Progenitor cell of endocrine pancreas (in vitro differentiated cells): ENCODE results near the gene PPP6R1. TPM values are rescaled to one million over a fixed set of nuclear protein-coding genes. Genes with fewer than 3 reads are reported as not detected.

Experiments
- DNase-seq: peaks from one replicate; pipeline ENCODE4 v3.0.0; 2021; ENCODE audit warnings: low spot score; ENCODE audit not compliant: unreplicated experiment
- H3K27ac Mint-ChIP-seq: 2 replicates; pipeline ENCODE4 v1.8.0; 2021; ENCODE audit warnings: mild to moderate bottlenecking, moderate library complexity, mixed read lengths
- H3K27me3 Mint-ChIP-seq: 2 replicates; pipeline ENCODE4 v1.8.0; 2021; ENCODE audit warnings: mixed read lengths
- H3K36me3 Mint-ChIP-seq: 2 replicates; pipeline ENCODE4 v1.8.0; 2022; ENCODE audit warnings: mixed read lengths; ENCODE audit not compliant: insufficient read depth
- H3K4me1 Mint-ChIP-seq: 2 replicates; pipeline ENCODE4 v1.8.0; 2021; ENCODE audit warnings: low read depth, mixed read lengths
- H3K4me3 Mint-ChIP-seq: 2 replicates; pipeline ENCODE4 v1.8.0; 2021; ENCODE audit warnings: low read depth, mild to moderate bottlenecking, moderate library complexity, mixed read lengths
- H3K9me3 Mint-ChIP-seq: 2 replicates; pipeline ENCODE4 v1.8.0; 2021; ENCODE audit warnings: low read depth, mixed read lengths
- total RNA-seq: library from RNA; stranded (reverse); gene quantifications from 2 replicates; pipeline ENCODE4 v1.2.1, GENCODE V29; 2021
- TF ChIP-seq, protein P1 (sequence below): fragments of 200-600 bp; sonication (generic); IDR thresholded peaks from one replicate; pipeline ENCODE4 v1.5.0; 2021; ENCODE audit warnings: antibody characterized with exemption, mild to moderate bottlenecking; ENCODE audit not compliant: unreplicated experiment

The PPP6R1 gene
- total RNA-seq, 1 donor from 2014 or later, result 72.3 TPM

DNA sequence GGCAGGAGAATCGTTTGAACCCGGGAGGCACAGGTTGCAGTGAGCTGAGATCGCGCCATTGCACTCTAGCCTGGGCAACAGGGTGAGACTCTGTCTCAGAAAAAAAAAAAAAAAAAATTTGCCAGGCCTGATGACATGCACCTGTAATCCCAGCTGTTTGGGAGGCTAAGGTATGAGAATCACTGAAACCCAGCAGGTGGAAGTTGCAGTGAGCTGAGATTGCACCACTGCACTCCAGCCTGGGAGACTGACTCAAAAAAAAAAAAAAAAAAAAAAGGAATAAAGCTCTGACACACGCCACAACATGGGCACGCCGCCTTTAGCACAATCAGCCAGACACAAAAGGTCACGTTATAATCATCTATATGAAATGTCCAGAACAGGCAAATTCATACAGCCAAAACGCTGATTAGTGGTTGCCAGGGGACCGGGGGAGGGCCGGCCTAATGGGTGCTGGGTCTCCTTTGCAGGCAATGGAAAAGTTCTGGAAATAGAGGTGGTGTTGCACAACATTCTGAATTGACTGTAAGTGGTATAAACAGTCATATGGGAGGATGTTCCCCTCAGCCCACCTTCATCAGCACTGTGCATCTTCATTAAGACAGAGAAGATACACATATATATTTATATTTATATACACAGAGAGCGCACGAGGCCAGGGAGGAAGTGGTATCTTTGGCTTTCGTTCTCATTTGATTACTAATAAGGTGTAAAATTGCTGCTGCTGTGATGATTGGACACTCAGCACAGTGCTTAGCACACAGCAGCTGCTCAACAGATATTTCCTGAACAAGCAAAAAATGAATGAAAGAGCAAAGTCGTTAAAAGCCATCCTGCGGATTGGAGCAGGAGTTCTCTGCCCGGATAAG lies 17.3 kb upstream of the PPP6R1 start:
- Mint-ChIP-seq H3K4me1 (peaks cover 6% of the 10 kb centered on the region), H3K4me3 (no peak overlapping the region), H3K27me3 (no peaks in the 10 kb centered on the region), H3K27ac (no peak overlapping the region), H3K9me3 (no peaks in the 10 kb centered on the region), H3K36me3 (peaks cover 7% of the 10 kb centered on the region)
- DNase-seq, result no peak
- TF ChIP-seq, protein P1, sequence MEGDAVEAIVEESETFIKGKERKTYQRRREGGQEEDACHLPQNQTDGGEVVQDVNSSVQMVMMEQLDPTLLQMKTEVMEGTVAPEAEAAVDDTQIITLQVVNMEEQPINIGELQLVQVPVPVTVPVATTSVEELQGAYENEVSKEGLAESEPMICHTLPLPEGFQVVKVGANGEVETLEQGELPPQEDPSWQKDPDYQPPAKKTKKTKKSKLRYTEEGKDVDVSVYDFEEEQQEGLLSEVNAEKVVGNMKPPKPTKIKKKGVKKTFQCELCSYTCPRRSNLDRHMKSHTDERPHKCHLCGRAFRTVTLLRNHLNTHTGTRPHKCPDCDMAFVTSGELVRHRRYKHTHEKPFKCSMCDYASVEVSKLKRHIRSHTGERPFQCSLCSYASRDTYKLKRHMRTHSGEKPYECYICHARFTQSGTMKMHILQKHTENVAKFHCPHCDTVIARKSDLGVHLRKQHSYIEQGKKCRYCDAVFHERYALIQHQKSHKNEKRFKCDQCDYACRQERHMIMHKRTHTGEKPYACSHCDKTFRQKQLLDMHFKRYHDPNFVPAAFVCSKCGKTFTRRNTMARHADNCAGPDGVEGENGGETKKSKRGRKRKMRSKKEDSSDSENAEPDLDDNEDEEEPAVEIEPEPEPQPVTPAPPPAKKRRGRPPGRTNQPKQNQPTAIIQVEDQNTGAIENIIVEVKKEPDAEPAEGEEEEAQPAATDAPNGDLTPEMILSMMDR, result no peak

DNA sequence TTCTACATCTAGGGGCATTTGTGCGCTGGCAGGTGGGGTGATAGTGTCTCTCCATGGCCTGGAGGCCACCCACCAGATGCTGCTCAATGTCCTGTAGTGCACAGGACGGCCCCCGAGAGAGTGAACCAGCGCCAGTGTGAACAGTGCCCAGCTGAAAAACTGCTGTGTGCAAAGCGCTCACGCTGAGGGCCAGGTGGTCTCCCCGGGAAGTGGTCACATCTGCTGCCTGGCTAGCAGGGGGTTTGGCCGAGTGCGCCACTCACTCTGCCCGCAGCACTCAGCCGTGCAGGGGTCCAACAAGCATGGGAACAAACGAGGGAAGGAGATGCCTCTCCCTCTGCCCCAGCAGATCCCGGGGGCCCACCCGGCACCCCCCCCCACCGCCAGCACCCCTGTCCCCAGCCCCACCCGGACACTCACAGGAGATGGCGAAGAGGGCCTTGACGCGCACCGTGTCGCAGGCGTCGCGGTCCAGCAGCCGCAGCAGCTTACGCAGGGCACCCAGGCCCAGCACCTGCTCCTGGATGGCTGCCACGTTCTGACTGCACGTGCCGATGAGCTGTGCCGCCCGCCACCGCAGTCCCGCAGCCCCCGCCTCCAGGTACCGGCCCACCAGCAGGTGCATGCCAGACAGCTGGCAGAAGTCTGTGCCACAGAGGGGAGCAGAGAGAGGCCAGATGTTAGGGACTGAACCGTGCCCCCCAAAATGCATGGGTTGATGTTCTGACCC lies 15.3 kb upstream of the PPP6R1 start:
- Mint-ChIP-seq H3K4me3 (no peak overlapping the region), H3K27ac (no peak overlapping the region), H3K36me3 (peaks cover 7% of the 10 kb centered on the region), H3K9me3 (no peaks in the 10 kb centered on the region), H3K4me1 (peaks cover 1% of the 10 kb centered on the region), H3K27me3 (no peaks in the 10 kb centered on the region)
- no peak for DNase-seq
- TF ChIP-seq, protein P1, result no peak

DNA sequence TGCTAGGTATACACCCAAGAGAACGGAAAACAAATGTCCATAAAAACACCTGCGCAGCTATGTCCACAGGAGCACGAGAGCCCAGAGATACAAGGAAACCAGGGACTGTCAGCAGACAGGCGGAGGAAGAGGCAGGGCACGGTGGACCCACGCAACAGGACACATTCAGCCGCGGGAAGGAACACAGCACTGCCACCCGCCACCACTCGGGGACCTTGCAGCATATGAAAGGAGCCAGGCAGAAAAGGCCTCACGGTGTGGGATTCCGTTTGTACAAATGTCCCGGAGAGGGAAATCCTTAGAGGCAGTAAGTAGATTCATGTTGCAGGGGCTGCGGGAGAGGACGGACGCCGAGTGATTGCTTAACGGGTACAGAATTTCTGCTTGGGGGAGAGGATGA lies 13.3 kb upstream of the PPP6R1 start:
- Mint-ChIP-seq H3K27me3 (no peaks in the 10 kb centered on the region), H3K9me3 (no peaks in the 10 kb centered on the region), H3K4me3 (no peak overlapping the region), H3K4me1 (no peaks in the 10 kb centered on the region), H3K36me3 (peaks cover 7% of the 10 kb centered on the region), H3K27ac (no peak overlapping the region)
- no peak for DNase-seq
- TF ChIP-seq, protein P1, result no peak

DNA sequence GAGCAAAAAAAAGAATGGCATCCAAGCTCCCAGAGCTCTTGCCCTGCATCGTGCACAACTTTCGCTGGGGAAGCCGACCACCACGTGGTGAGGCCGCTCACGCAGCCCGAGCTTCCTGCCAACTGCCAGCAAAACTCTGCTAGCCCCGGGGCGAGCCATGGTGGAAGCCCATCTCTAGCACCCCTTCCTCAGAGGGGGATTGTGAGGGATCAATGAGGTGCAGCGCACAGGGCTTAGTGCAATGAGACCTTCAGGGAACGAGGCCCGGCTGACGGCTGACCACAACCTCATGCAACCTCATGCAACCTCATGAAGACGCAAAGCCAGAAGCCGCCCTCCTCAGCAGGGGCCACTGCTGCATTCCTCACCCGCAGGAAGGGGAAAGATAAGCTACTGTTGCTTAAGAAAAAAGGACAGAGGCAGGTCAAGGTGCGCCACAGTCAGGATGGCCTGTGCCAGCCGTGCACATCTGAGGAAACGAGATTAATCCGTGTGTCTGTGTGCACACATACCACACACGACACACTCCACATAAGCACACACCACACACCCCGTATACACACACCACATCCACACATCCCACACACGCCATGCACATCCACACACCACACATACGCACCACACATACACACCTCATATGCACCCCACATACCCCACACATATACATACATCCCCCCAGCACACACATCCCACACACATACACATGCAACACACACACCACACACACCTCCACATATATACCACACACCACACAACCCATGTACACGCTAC lies 11.5 kb upstream of the PPP6R1 start:
- no peaks in the 10 kb centered on the region for H3K27me3 Mint-ChIP-seq
- peaks cover 8% of the 10 kb centered on the region for H3K9me3 Mint-ChIP-seq
- H3K27ac Mint-ChIP-seq, result no peak overlapping the region
- no peaks in the 10 kb centered on the region for H3K4me1 Mint-ChIP-seq
- peaks cover 11% of the 10 kb centered on the region for H3K36me3 Mint-ChIP-seq
- TF ChIP-seq, protein P1, result no peak
- DNase-seq, result no peak
- H3K4me3 Mint-ChIP-seq, result no peak overlapping the region

DNA sequence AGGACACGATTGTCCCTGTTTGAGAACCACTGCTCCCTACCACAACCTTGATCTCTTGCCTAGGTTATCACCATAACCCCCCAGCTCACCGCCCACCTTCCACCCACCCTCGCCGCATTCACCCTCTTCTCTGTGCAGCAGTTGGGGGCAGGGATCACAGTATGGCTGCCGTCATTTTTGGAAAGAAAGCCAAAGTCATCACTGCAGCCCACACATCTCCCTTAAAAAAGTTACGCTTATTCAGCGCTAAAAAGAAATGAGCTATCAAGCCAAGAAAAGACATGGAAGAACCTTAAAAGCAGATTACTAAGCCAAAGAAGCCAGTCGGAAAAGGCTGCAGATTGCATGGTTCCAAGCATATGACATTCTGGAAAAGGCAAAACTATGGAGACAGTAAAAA lies 10.5 kb upstream of the PPP6R1 start:
- Mint-ChIP-seq H3K4me1 (no peaks in the 10 kb centered on the region), H3K36me3 (peaks cover 11% of the 10 kb centered on the region), H3K9me3 (peaks cover 8% of the 10 kb centered on the region), H3K27me3 (no peaks in the 10 kb centered on the region), H3K27ac (no peak overlapping the region), H3K4me3 (no peak overlapping the region)
- TF ChIP-seq, protein P1, result no peak
- DNase-seq, result no peak
